RWPE1 (cell line): Measurements from ENCODE around the gene ARSG.
"Not testable (repeated sequence)": the region's sequence is repeated elsewhere in the genome, so short reads cannot be mapped to it uniquely, and the experiment has no call there.

ENCODE experiments used
- CTCF ChIA-PET: fragments of 350-600 bp; sonication (Branson Sonifier 250); formaldehyde crosslinking; extraction: SDS; loops from one replicate; lab custom pipeline; 2021; lab: Yijun Ruan, JAX
- POLR2A ChIA-PET: fragments of 400-600 bp; formaldehyde crosslinking; extraction: SDS; loops from one replicate; lab custom pipeline; 2020; ENCODE audit warnings: antibody characterized with exemption; ENCODE audit not compliant: low non-redundant PET; lab: Yijun Ruan, JAX
- DNase-seq: peaks from one replicate; pipeline ENCODE4 v3.0.0; 2012; ENCODE audit warnings: low spot score
- H3K27ac ChIP-seq: fragments of 450-650 bp; 2 replicates; pipeline ENCODE4 v1.5.1; 2017
- TF ChIP-seq, protein P1 (sequence below): fragments of 450-650 bp; conservative IDR thresholded peaks from 2 replicates; pipeline ENCODE4 v1.5.1; 2017; ENCODE audit warnings: low read depth, mild to moderate bottlenecking

ARSG gene

GRCh38 chr17:68326681-68327080 lies 35.4 kb downstream of the ARSG start:
- ChIA-PET POLR2A (no interaction called here), CTCF (no interaction called here)
- TF ChIP-seq, protein P1, sequence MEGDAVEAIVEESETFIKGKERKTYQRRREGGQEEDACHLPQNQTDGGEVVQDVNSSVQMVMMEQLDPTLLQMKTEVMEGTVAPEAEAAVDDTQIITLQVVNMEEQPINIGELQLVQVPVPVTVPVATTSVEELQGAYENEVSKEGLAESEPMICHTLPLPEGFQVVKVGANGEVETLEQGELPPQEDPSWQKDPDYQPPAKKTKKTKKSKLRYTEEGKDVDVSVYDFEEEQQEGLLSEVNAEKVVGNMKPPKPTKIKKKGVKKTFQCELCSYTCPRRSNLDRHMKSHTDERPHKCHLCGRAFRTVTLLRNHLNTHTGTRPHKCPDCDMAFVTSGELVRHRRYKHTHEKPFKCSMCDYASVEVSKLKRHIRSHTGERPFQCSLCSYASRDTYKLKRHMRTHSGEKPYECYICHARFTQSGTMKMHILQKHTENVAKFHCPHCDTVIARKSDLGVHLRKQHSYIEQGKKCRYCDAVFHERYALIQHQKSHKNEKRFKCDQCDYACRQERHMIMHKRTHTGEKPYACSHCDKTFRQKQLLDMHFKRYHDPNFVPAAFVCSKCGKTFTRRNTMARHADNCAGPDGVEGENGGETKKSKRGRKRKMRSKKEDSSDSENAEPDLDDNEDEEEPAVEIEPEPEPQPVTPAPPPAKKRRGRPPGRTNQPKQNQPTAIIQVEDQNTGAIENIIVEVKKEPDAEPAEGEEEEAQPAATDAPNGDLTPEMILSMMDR = no peak
- DNase-seq = no peak
- no peak overlapping the region for H3K27ac ChIP-seq

- CTCF ChIA-PET = interaction anchor here (0.6 kb wide), 2 partner anchors 15 to 1068 kb away, joined by 3 to 6 read pairs; no protein-coding TSS in a partner anchor
- POLR2A ChIA-PET = no interaction called here
- TF ChIP-seq, protein P1 = no peak
- no peak overlapping the region for H3K27ac ChIP-seq
- DNase-seq = no peak
Measured at GRCh38 chr17:68327823-68328557, 36.7 kb downstream of the ARSG start.

DNA sequence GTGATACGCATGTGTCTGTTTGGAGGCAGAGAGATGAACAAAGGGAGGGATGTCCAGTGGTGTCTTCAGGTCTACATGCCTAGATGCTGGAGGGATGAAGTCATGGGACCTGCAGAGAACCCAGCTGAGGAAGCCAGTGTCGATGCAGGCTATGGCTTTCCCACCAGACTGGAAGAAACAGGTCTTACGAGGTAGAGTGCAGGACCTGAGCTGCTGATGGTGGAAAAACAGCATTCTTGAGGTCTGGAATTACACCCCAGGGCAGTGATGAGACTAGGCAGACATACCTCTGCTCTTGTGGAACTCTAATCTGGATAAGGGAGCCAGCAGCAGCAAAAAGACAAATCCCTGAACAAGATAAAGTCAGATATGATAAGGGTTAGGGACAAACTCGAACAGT lies 37.4 kb downstream of the ARSG start:
- TF ChIP-seq, protein P1 = no peak
- DNase-seq = peak; percentile 36
- ChIA-PET CTCF (interaction anchor here (0.6 kb wide), 2 partner anchors 16 to 1067 kb away, joined by 3 to 6 read pairs; no protein-coding TSS in a partner anchor), POLR2A (no interaction called here)
- no peak overlapping the region for H3K27ac ChIP-seq

DNA sequence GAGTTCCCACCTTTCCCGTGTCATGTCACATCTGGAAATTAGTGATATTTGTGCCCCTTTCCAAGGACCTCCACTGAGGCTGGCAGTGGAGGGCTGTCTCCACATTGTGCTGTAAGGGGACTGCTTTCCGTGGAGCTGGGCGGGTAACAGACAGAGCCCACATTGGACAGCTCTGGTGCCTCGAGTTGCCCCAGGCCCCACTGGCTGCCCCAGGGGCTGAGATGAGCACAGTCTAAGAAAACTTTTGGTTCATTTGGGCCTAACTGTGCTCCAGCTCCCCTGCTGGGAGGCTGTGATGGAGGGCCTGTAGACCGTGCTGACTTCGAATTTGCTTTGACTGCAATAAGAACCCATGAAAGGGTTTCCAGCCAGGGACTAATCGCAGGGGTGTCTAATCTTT lies 38.0 kb downstream of the ARSG start:
- POLR2A ChIA-PET = interaction anchor here (0.7 kb wide), 1 partner anchor 29 kb away, joined by 3 read pairs; no protein-coding TSS in a partner anchor
- DNase-seq = no peak
- CTCF ChIA-PET = interaction anchor here (1.0 kb wide), 1 partner anchor 14 kb away, joined by 3 read pairs; no protein-coding TSS in a partner anchor
- H3K27ac ChIP-seq = no peak overlapping the region
- TF ChIP-seq, protein P1 = no peak

- H3K27ac ChIP-seq, CTCF ChIA-PET, DNase-seq, POLR2A ChIA-PET: not testable (repeated sequence)
Measured at GRCh38 chr17:68331932-68332331, 40.6 kb downstream of the ARSG start.

GRCh38 chr17:68334393-68334792 lies 43.1 kb downstream of the ARSG start:
- CTCF ChIA-PET = no interaction called here
- H3K27ac ChIP-seq = no peak overlapping the region
- no peak for DNase-seq
- POLR2A ChIA-PET = no interaction called here
- TF ChIP-seq, protein P1 = no peak

- CTCF ChIA-PET = no interaction called here
- DNase-seq = no peak
Measured at GRCh38 chr17:68341482-68341881, 50.2 kb downstream of the ARSG start.

More at GRCh38 chr17:68341482-68341881, 50.2 kb downstream of the ARSG start:
- POLR2A ChIA-PET = no interaction called here
- no peak overlapping the region for H3K27ac ChIP-seq
- TF ChIP-seq, protein P1 = no peak
